Kidney (tissue), 14 donors: ENCODE data around the gene GFPT2. TPM values are rescaled to one million over a fixed set of nuclear protein-coding genes. Genes with fewer than 3 reads are reported as not detected.
"Not testable (repeated sequence)": the region's sequence is repeated elsewhere in the genome, so short reads cannot be mapped to it uniquely, and the experiment has no call there.

Experiments used
- DNase-seq, 5 donors: peaks; one replicate each; pipeline ENCODE4 v3.0.0-alpha.2; 2013 to 2020
- FAIRE-seq: peaks from 2 replicates; lab custom pipeline; 2012; peaks lifted over from hg19 to GRCh38; lab: Jason Lieb, UNC
- H3K27ac ChIP-seq, 2 donors: one replicate each; pipeline ENCODE4 v1.7.0; 2013; ENCODE audit warnings: low read depth in 2 of 2, low read length in 2 of 2, inconsistent platforms in 1 of 2
- H3K27me3 ChIP-seq: one replicate; pipeline ENCODE4 v1.7.1; 2013; ENCODE audit warnings: low read length, inconsistent platforms; ENCODE audit not compliant: control insufficient read depth, insufficient read depth
- H3K36me3 ChIP-seq, 3 donors: one replicate each; pipeline versions ENCODE4 v1.7.0 to v1.7.1; 2013; ENCODE audit warnings: low read length in 3 of 3, control low read depth in 1 of 3, inconsistent platforms in 1 of 3; ENCODE audit not compliant: insufficient read depth in 3 of 3, control insufficient read depth in 2 of 3
- H3K4me1 ChIP-seq, 3 donors: one replicate each; pipeline versions ENCODE4 v1.7.0 to v1.7.1; 2013; ENCODE audit warnings: low read length in 3 of 3, inconsistent platforms in 1 of 3, low read depth in 1 of 3; ENCODE audit not compliant: control insufficient read depth in 2 of 3, insufficient read depth in 2 of 3
- H3K4me3 ChIP-seq, 3 donors: one replicate each; pipeline versions ENCODE4 v1.7.0 to v1.8.1; 2013; ENCODE audit warnings: low read length in 3 of 3, control low read depth in 1 of 3, inconsistent platforms in 1 of 3
- H3K9ac ChIP-seq, 3 donors: one replicate each; pipeline versions ENCODE4 v1.7.0 to v1.7.1; 2013; ENCODE audit warnings: low read length in 3 of 3, control low read depth in 1 of 3, inconsistent platforms in 1 of 3
- H3K9me3 ChIP-seq, 3 donors: one replicate each; pipeline versions ENCODE4 v1.7.0 to v1.7.1; 2013; ENCODE audit warnings: low read length in 3 of 3, control low read depth in 1 of 3, inconsistent platforms in 1 of 3; ENCODE audit not compliant: control insufficient read depth in 2 of 3, insufficient read depth in 1 of 3
- CTCF ChIP-seq: IDR thresholded peaks from 3 replicates; pipeline ENCODE4 v1.5.1; 2012; ENCODE audit warnings: mild to moderate bottlenecking, moderate library complexity, borderline replicate concordance; ENCODE audit not compliant: insufficient read depth; ENCODE audit errors: extremely low read depth
- intact Hi-C: fragments of 100-400 bp; cut with DNase I; formaldehyde crosslinking; loops from one replicate; pipeline ENCODE4 v1.11.1; 2022
- polyA plus RNA-seq: library from polyadenylated mRNA; stranded (reverse); fragments of 350-450 nt; fragmentation: Illumina TruSeq; extraction: RNeasy Lipid Tissue Mini Kit (QIAGEN cat#74804); gene quantifications from one replicate; pipeline ENCODE4 v1.2.3, GENCODE V29; 2014; ENCODE audit warnings: low read depth, low replicate concordance; ENCODE audit not compliant: insufficient read depth
- total RNA-seq: library from RNA; stranded (reverse); fragmentation: NEBNext Ultra II Directional; extraction: Animal tissue kit (Norgen Biotek cat#: 25700); gene quantifications from one replicate; pipeline ENCODE4 v1.2.1, GENCODE V29; 2021
- donor health status: control.
- donor health status: control.
- donor health status: control.
- donor health status: control.
- donor health status: control.
- donor health status: DM: yes; HTN: yes; CAD: no.
- donor health status: Normal renal cell carcinoma (clear cell type).

Gene GFPT2
- total and polyA plus RNA-seq, 2 donors from 2014 or later, result 2.7 to 15.9 TPM

DNA sequence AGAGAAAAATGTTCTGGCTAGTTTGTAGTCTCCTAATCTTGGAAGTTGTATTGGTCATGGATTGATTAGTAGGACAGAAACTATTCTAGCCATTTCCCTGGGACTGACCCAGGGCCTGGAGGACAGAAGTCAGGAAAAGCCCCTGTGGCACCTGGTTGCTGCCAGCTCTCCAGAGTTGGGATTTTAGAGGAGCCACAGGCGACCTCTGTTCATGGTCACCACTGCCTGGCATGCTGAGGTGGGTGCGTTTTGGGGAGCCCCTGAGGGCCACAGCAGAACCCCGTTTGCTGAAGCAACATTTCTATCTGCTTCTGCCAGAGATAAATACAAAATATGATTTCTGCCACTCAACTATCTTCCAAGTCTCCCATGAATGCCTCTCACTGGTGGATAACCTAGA is 53.6 kb downstream of the GFPT2 start:
- Histone ChIP-seq H3K9ac (no peak overlapping the region), H3K4me3 (no peak overlapping the region), H3K36me3 (no peaks in the 10 kb centered on the region), H3K9me3 (no peaks in the 10 kb centered on the region), H3K27ac (no peak overlapping the region), H3K27me3 (no peaks in the 10 kb centered on the region), H3K4me1 (no peaks in the 10 kb centered on the region)
- intact Hi-C loops, result loop anchor here (10.0 kb wide), 1 partner anchor 165 kb away; no protein-coding TSS in a partner anchor
- no peak for DNase-seq
- no peak for FAIRE-seq
- TF ChIP-seq CTCF, result no peak

GRCh38 chr5:180299014-180299413 is 54.1 kb downstream of the GFPT2 start:
- H3K4me3 ChIP-seq, FAIRE-seq, H3K9me3 ChIP-seq, H3K27ac ChIP-seq, H3K9ac ChIP-seq, H3K36me3 ChIP-seq, DNase-seq, H3K27me3 ChIP-seq, H3K4me1 ChIP-seq: not testable (repeated sequence)
- intact Hi-C loops, result loop anchor here (10.0 kb wide), 1 partner anchor 166 kb away; no protein-coding TSS in a partner anchor

GRCh38 chr5:180297587-180298282 is 55.4 kb downstream of the GFPT2 start:
- no peaks in the 10 kb centered on the region for H3K27me3 ChIP-seq
- TF ChIP-seq CTCF, result no peak
- no peak overlapping the region for H3K4me3 ChIP-seq
- H3K36me3 ChIP-seq, result no peaks in the 10 kb centered on the region
- no peaks in the 10 kb centered on the region for H3K9me3 ChIP-seq
- H3K4me1 ChIP-seq, result peaks cover 0 to 7% (median 0%) of the 10 kb centered on the region in 3 donors
- no peak overlapping the region for H3K9ac ChIP-seq
- DNase-seq, result no peak
- FAIRE-seq, result no peak
- intact Hi-C loops, result loop anchor here (10.0 kb wide), 1 partner anchor 167 kb away; no protein-coding TSS in a partner anchor
- H3K27ac ChIP-seq, result no peak overlapping the region

DNA sequence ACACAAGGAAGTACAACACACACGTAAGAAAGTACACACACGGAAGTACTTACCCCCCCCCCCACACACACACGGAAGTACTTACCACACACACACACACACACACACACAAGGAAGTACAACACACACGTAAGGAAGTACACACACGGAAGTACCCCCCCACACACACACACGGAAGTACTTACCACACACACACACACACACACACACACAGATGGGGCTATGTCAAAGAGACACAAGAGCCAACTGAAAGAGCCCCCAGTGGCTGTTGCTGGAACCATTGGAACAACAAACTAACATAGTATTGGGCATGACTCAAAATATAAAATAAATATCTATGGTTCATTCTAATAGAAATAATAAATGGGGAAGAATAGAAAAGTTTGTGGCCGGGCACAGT is 56.4 kb downstream of the GFPT2 start:
- no peak for FAIRE-seq
- Histone ChIP-seq H3K27ac (no peak overlapping the region), H3K9ac (no peak overlapping the region), H3K9me3 (no peaks in the 10 kb centered on the region), H3K4me1 (peaks cover 0 to 7% (median 0%) of the 10 kb centered on the region in 3 donors), H3K36me3 (no peaks in the 10 kb centered on the region), H3K27me3 (no peaks in the 10 kb centered on the region), H3K4me3 (no peak overlapping the region)
- TF ChIP-seq CTCF, result no peak
- no peak for DNase-seq
- intact Hi-C loops, result loop anchor here (10.0 kb wide), 1 partner anchor 168 kb away; no protein-coding TSS in a partner anchor
